ENCODE data around the gene PDGFA.

The PDGFA gene

DNA sequence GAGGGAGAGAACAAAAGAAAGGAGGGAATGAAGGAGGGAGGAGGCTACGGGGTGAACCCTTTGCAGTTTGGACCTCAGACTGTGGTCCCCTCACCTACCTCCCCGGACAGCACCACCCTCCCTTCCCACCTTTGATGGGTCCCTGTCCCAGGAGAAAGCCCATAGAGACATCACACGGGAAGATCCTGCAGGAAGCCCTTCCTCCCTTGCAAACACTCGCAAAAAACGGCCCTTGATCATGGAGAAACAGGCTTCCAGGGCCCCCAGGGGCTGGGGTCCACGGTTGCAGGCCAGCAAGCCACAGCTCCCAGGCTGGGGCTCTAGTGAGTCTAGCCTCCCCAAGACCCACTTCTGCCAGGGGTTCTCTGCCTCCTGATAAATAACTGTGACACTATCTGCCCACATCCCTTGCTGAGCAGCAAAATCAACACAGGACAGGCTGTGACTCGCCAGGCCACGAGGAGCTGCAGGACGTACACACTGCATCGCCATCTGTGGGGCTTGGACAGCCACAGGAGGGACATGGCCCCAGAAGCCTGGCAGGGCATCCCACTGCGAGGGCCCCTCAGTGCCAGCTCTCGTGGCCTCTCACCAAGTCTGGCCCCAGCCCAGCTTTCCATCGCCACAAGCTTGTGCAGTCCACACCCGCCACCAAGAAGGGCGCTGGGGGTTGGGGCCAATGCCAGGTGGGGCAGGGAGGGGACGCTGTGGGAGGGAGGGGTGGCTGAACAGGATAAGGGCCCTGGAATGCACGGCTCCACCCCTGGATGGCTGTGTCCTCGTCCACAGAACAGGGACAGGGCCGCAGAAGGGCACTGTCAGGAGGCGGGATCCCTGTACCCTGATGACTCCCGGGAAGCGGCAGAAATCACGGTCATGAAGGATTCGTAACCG lies 34.2 kb downstream of the PDGFA start:
- DNase-seq = no peak

DNA sequence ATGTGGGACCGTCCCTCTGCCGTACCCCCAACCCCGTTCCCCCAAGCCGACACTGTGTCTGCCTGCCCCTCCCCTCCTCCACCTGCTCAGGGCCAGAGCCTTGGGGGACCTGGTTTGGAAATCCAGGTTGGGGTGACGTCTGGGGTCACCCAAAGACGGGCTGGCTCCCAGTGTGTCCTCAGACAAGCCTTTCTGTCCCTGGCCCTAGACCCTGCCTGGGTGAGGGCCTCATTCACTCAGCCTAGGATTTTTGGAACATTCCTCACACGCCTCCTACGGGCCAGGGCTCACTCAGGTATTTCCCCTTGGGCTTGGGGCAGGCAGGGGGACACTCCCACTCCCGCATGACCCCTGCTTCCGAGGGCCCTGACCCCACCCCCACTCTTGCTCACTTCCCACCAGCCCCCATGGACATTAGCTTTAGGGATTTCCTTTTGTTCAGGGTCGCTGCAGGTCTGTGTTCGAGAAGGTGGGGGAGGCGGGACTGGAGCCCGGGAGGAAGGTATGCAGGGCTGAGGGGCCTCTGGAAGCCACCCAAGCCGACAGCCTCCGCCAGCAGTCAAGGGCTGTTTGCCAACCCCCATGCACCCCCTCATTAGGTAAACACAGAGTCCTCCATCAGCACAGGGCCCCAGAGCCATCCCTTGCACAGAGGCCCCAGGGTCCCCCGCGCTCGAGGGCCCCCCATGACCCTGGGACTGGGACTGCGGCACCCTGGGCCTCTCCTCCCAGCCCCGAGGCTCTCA lies 35.1 kb downstream of the PDGFA start:
- no peak for DNase-seq

GRCh38 chr7:483656-484355 lies 35.8 kb downstream of the PDGFA start:
- no peak for DNase-seq

DNA sequence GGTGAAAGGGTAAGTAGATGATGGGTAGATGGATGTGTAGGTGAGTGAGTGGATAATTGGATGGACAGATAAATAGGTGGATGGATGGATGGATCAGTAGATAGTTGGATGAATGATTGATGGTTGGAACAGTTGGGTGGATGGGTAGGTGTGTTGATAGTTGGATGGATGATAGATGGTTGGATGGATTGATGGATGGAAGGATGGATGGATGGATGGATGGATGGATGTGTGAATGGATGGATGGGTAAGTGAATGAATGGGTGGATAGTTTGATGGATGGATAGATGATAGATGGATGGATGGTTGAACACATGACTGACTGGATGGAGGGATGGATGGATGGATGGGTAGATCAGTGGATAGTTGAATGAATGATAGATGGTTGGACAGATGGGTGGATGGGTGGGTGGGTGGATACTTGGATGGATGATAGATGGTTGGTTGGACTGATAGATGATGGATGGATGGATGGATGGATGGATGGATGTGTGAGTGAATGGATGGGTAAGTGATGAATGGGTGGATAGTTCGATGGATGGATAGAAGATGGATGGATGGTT lies 37.0 kb downstream of the PDGFA start:
- no peak for DNase-seq

DNA sequence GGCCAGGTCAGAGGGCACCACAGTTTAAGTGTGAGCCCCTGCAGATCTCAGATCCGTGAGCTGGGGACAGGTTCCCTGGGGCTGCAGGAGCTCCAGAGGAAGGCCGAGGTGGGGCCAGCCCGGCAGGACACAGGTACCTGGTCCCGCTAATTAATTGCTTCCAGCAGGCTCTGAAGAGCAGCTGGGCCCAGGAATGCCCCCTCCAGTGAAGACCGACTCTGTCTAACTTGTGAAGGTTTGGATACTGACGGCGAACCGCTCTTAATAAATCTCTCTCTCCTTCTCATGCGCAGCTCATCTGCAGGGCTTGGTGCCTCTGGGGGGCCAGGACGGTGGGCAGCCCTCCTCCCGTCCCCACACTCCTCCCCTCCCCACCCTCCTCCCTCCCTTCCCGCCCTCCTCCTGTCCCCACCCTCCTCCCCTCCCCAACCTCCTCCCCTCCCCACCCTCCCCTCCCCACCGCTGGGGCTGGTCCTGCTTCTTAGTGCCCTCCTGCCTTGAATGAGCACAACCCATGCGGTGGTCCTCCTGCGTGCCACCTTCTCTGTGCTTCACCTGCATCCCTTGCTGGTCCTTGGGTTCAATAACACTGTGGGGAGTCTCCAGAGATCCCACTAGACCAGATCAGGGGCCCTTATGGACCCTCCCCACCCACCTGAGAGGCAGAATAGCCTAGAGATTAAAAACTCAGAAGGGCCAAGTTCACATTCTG lies 38.3 kb downstream of the PDGFA start:
- DNase-seq = no peak

- no peak for DNase-seq
These were observed 39.0 kb downstream of the PDGFA start for GRCh38 chr7:480531-481218.

DNA sequence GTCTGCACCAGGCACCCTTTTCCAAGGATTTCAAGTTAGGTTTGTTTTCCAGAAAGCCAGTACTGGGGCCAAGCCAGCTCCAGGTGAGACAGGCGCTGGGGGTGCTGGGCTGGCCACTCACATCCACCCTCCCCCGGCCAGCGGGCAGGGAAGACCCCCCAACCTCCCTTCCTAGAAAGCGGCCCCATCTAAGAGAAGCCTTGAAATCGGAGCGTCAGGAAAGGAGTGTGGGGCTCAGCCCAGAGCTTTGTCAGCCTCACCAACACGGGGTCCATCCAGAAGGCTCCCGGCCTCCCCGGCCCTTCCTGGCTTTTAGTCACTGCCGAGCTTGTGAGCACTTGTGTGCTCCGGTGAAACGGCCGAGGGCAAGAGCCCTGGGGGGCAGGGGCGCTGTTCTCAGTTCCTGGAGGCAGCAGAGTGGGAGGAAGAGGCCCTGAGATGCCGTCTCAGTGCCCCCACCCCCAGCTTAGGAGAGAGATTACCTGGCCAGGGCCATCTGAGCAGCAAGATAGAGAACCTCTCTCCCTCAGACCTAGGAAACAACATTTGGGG lies 39.6 kb downstream of the PDGFA start:
- DNase-seq = no peak

DNA sequence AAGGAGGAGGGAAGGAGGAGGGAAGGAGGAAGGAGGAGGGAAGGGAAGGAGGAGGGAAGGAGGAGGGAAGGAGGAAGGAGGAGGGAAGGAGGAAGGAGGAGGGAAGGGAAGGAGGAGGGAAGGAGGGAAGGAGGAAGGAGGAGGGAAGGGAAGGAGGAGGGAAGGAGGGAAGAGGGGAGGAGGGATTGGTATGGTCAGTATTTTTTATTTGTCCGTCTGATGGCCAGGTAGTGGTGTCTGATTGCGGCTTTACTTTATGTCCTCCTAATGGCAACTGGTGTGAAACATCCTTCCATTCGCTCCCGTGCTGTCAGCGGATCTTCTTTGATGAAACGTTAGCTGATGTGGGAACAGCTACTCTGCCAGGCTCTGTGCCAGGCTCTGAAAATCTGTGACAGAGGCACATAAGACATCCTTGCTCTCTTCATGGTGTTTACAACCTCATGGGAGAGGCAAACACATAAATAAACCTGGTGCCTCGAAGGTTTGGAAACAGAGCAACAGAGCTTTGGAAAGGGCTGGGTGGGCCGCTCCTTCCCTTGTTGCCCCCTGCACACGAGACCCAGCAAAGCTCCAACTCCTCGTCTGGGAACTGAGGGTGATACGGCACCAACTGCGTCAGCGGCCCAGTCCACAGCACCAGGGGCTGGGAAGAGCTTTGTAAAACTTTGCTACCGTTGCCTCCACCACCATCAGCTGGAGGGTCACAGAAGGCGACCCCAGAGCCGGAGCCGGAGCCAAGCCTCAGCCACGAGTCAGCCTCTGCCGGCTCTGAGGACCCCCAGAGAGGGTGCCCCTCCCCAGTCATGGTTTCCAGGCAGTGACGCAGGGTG lies 40.3 kb downstream of the PDGFA start:
- DNase-seq = no peak

GRCh38 chr7:477626-478220 lies 41.9 kb downstream of the PDGFA start:
- DNase-seq = no peak

DNA sequence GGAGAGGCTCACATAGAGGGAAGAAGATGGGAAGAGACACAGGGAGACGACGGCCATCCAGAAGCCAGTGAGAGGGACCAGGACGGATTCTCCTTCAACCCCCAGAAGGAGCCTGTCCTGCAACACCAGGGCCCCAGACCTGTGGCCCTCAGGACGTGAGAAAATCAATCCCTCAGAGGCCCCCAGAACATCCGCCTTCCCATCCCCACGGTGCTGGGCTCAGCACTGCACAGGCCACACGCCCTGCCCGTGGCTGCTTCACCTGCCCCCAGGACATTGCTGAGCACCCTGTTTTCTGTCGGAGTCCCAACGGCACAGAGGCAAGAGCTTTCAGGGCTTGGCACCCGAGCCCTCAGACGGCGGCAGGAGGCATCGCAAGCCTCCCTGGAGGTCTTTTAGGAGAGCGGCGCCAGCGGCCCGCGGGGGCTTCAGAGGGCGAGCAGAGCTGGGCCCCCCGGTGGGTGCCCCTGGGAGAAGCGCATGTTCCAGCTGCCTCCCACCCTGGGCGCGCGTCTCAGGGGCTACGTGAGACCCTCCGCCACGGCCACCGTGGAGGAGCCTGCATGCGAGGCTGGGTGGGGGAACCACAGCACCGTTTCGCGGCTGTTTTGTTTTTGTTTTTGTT lies 42.8 kb downstream of the PDGFA start:
- no peak for DNase-seq

DNA sequence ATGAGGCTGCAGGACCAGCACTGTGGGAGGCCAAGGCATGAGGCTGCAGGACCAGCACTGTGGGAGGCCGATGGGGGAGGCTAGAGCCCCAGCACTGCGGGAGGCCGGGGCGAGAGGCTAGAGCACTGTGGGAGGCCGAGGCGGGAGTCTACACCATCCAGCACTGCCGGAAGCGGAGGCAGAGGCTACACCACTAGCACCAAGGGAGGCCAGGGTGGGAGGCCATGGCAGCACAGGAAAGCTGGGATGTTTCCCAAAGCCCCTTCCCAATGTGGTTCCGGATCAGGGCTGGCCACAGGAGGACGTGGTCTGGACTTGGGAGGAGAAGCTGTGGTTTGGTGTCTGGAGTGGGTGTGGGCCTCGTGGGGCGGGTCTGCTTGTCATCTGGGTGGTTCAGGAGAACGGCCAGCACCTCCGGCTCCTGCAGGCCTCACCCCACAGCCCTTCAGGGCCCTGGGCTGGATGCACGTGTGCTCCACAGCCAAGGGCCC lies 43.6 kb downstream of the PDGFA start:
- no peak for DNase-seq

GRCh38 chr7:475425-475728 lies 44.3 kb downstream of the PDGFA start:
- no peak for DNase-seq

GRCh38 chr7:474605-475424 lies 44.8 kb downstream of the PDGFA start:
- DNase-seq = no peak

GRCh38 chr7:473870-474604 lies 45.6 kb downstream of the PDGFA start:
- no peak for DNase-seq

- no peak for DNase-seq
These were observed 46.4 kb downstream of the PDGFA start for GRCh38 chr7:473211-473734.

GRCh38 chr7:472640-472957 lies 47.0 kb downstream of the PDGFA start:
- no peak for DNase-seq

GRCh38 chr7:471866-472639 lies 47.6 kb downstream of the PDGFA start:
- no peak for DNase-seq

Data from NCI-H1436 treated with DMSO at 0.1 percent for 48 hours (cell line).